ENCODE results near the gene ZBTB4.

The ZBTB4 gene

GRCh38 chr17:7439462-7440112 lies 39.8 kb downstream of the ZBTB4 start, which contains the start of gene FGF11:
FGF11 (plus strand) TSS chr17:7439512; CDS start chr17:7439621, 109 bp downstream.
- DNase-seq, result no peak

GRCh38 chr17:7438656-7439460 lies 40.6 kb downstream of the ZBTB4 start:
- no peak for DNase-seq

GRCh38 chr17:7437950-7438614 lies 41.3 kb downstream of the ZBTB4 start:
- DNase-seq, result no peak

GRCh38 chr17:7437369-7437863 lies 42.0 kb downstream of the ZBTB4 start:
- no peak for DNase-seq

- DNase-seq, result peak; percentile 16
These were observed 42.7 kb downstream of the ZBTB4 start for GRCh38 chr17:7436556-7437368.

- no peak for DNase-seq
These were observed 43.5 kb downstream of the ZBTB4 start for GRCh38 chr17:7435676-7436555.

- no peak for DNase-seq
These were observed 47.1 kb downstream of the ZBTB4 start for GRCh38 chr17:7432296-7432695.

- no peak for DNase-seq
These were observed 48.2 kb downstream of the ZBTB4 start for GRCh38 chr17:7431231-7431630.

GRCh38 chr17:7429722-7430121 lies 49.7 kb downstream of the ZBTB4 start:
- DNase-seq, result no peak

GRCh38 chr17:7428557-7428956 lies 50.9 kb downstream of the ZBTB4 start, which contains the start of gene SPEM3:
SPEM3 (plus strand) TSS chr17:7428857; CDS start chr17:7428903, 46 bp downstream.
- no peak for DNase-seq

- DNase-seq, result no peak
These were observed 51.9 kb downstream of the ZBTB4 start for GRCh38 chr17:7427549-7427948.

GRCh38 chr17:7426896-7427489 lies 52.4 kb downstream of the ZBTB4 start:
- DNase-seq, result no peak

GRCh38 chr17:7426203-7426863 lies 53.1 kb downstream of the ZBTB4 start:
- DNase-seq, result no peak

GRCh38 chr17:7425756-7426155 lies 53.7 kb downstream of the ZBTB4 start:
- no peak for DNase-seq

GRCh38 chr17:7425316-7425715 lies 54.1 kb downstream of the ZBTB4 start, which contains the start of gene SPEM2:
SPEM2 (plus strand) TSS chr17:7425616; CDS start chr17:7425689, 73 bp downstream.
- no peak for DNase-seq

- DNase-seq, result no peak
These were observed 55.8 kb downstream of the ZBTB4 start for GRCh38 chr17:7423679-7424078.

GRCh38 chr17:7421186-7421585 lies 58.2 kb downstream of the ZBTB4 start:
- no peak for DNase-seq

- no peak for DNase-seq
These were observed 59.4 kb downstream of the ZBTB4 start, which contains the start of gene SPEM1 for GRCh38 chr17:7419819-7420610. SPEM1 (plus strand) TSS chr17:7420324; CDS start chr17:7420385, 61 bp downstream.

GRCh38 chr17:7418472-7419152 lies 60.8 kb downstream of the ZBTB4 start:
- DNase-seq, result no peak

Measured in NCI-H2107 (cell line).